ENCODE results near the gene FRK.

DNA sequence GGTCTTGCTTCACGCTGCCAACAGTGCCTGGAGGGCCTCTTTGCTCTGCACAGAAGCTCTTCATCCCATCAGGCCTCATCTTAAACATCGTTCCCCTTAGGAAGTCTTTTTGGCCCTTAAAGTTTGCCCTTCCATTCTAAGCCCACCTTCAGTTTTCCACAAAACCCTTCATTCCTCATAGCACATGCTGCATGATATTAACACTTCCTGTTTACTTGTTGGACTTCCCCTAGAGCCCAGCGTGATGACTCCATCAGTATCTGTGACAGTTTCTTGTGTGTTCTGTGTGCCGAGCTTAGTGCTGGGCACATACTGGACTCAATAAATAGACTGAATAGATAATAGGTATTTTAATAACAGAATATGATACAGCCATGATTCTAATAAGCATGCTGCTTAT lies 42.2 kb upstream of the FRK start:
- no peak for TF ChIP-seq POLR2AphosphoS5 (IDR thresholded peaks at IDR 0.05)
- no peak for TF ChIP-seq EP300 (IDR thresholded peaks at IDR 0.05; ENCODE audit: low read depth)
